SU-DHL-6 (cell line): ENCODE data around the gene KCNIP4.

Experiments used
- CTCF ChIP-seq: fragments of 200-600 bp; sonication (generic); IDR thresholded peaks from one replicate; pipeline ENCODE4 v1.5.1; 2017; ENCODE audit warnings: antibody characterized with exemption, mild to moderate bottlenecking, low read length, moderate library complexity; ENCODE audit not compliant: insufficient read depth, poor library complexity, severe bottlenecking
- EZH2phosphoT487 ChIP-seq: fragments of 200-600 bp; sonication (generic), shearing (Covaris generic); conservative IDR thresholded peaks from 2 replicates; pipeline ENCODE4 v1.6.1; 2018; ENCODE audit warnings: mild to moderate bottlenecking, antibody characterized with exemption, low read length, moderate library complexity, mixed read lengths

GRCh38 chr4:21775703-21776102 is 172.9 kb downstream of the KCNIP4 start:
- TF ChIP-seq CTCF = no peak
- TF ChIP-seq EZH2phosphoT487 = no peak
